Ovary (tissue), 9 donors: Measurements from ENCODE around the gene CACNA1H. TPM values are rescaled to one million over a fixed set of nuclear protein-coding genes. Genes with fewer than 3 reads are reported as not detected.

Source experiments
- DNase-seq, 5 donors: peaks; one replicate each; pipeline ENCODE4 v3.0.0-alpha.2; 2019 to 2020
- H3K27ac ChIP-seq, 2 donors: fragments of 200-600 bp; one replicate each; pipeline versions ENCODE4 v1.5.1 to v1.8.0; 2019 to 2022
- H3K27me3 ChIP-seq: fragments of 200-600 bp; one replicate; pipeline ENCODE4 v1.8.0; 2022
- H3K36me3 ChIP-seq: fragments of 200-600 bp; sonication (generic); one replicate; pipeline ENCODE4 v1.5.1; 2019
- H3K4me1 ChIP-seq: one replicate; pipeline ENCODE4 v1.8.1; 2013; ENCODE audit warnings: mild to moderate bottlenecking, moderate library complexity; ENCODE audit not compliant: insufficient read depth
- H3K4me3 ChIP-seq: fragments of 200-600 bp; sonication (generic); one replicate; pipeline ENCODE4 v1.5.1; 2017
- H3K9me3 ChIP-seq, 2 donors: fragments of 200-600 bp in 1 of 2; sonication (generic) in 1 of 2; one replicate each; pipeline versions ENCODE4 v1.5.1 to v1.8.1; 2013 to 2019; ENCODE audit warnings: mild to moderate bottlenecking in 1 of 2, moderate library complexity in 1 of 2
- EP300 ChIP-seq: sonication (generic); formaldehyde crosslinking; IDR thresholded peaks from one replicate; pipeline ENCODE4 v1.6.1; 2017; ENCODE audit warnings: antibody characterized with exemption
- POLR2A ChIP-seq: fragments of 450-650 bp; IDR thresholded peaks from one replicate; pipeline ENCODE4 v1.6.1; 2017; ENCODE audit warnings: antibody characterized with exemption, mild to moderate bottlenecking, moderate library complexity
- WGBS, 3 donors: extraction: QIAGEN DNeasy Blood & Tissue Kit in 1 of 3; methylation state at CpG; one replicate each; pipeline versions ENCODE4 v1.1.5 to v1.1.7; 2013 to 2017; 5-methylcytosine and 5-hydroxymethylcytosine counted together
- intact Hi-C, 4 donors: fragments of 100-400 bp; cut with DNase I; formaldehyde crosslinking; loops; one replicate each; pipeline versions ENCODE4 v1.11.0 to v1.15.1; 2022 to 2023
- polyA plus RNA-seq, 2 donors: library from polyadenylated mRNA; stranded (reverse); fragments of 200-250 nt in 1 of 2; fragments of 350-450 nt in 1 of 2; fragmentation: Illumina TruSeq in 1 of 2; extraction: RNeasy Lipid Tissue Mini Kit (QIAGEN cat#74804) in 1 of 2; gene quantifications; one replicate each; pipeline ENCODE4 v1.2.3, GENCODE V29; 2013 to 2014
- total RNA-seq, 7 donors: library from RNA; depleted of rRNA in 2 of 7; stranded (reverse); fragments of >200 nt in 2 of 7; fragmentation: NEBNext Ultra II Directional in 3 of 7; extraction: Animal tissue kit (Norgen Biotek cat#: 25700) in 3 of 7; gene quantifications; one replicate each; pipeline versions ENCODE4 v1.1.0 to v1.2.4, GENCODE V29; 2016 to 2023
- TF ChIP-seq, protein P1 (sequence below), 3 donors: fragments of 450-650 bp in 2 of 3; fragments of 200-600 bp in 1 of 3; IDR thresholded peaks; one replicate each; pipeline versions ENCODE4 v1.5.1 to v1.8.0; 2016 to 2022; ENCODE audit warnings: antibody characterized with exemption in 3 of 3, mild to moderate bottlenecking in 1 of 3
- donor health status: DM: no; HTN: no; CAD: no; lungs with moderate emphysema.
- donor health status: DM: no; HTN: no; CAD: no.
- donor health status: Bipolar disorder and iron deficiency.
- donor health status: DM: yes; HTN: yes; CAD: no.
- donor health status: DM: no; HTN: no; CAD: no.
- donor health status: DM: yes; HTN: yes; CAD: no.

Gene CACNA1H
- total and polyA plus RNA-seq, 9 donors: 7.3 to 217 (median 106) TPM

DNA sequence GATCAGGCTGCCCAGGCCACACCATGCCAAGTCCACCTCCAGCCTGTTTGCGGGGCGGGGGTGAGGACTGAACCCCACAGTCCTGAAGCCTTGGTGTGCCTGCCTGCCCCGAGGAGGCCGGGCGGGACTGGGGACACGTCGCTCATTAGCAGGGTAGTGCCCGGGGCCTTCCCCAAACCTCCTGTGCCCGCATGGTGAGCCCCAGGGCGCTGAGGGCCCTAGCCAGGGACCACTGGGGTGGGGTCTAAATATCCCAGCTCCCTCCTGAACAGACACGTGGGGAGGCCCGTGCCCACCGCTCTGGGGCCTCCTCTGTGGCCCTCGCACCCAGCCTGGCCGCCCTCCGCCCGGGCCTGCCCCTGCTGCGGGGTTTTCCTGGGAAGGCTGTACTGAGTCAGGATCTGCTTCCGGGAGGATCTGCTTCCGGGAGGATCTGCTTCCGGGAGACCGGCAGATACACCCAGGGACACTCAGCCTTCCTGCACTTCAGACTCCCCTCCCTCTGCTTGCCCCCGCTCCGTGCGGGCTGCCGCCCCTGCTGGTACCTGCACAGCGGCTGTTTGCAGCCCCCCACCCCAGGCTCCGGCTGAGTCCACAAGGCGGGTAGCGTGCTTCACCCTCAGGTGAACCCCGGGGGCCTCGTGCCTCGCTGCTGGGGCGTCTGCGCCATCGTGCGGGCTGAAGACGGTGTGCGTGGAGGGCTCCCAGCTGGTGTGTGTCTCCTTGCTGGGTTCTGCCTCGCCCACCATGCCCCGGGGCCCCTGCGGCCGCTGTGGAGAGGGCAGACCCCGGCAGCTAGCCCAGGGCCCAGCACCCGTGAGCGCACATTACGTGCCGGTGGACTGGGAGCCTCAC is 23.6 kb upstream of the CACNA1H start:
- Histone ChIP-seq H3K27ac (no peak overlapping the region), H3K9me3 (no peaks in the 10 kb centered on the region), H3K27me3 (no peaks in the 10 kb centered on the region), H3K4me1 (no peaks in the 10 kb centered on the region), H3K4me3 (no peak overlapping the region), H3K36me3 (no peaks in the 10 kb centered on the region)
- TF ChIP-seq EP300: no peak
- no peak for TF ChIP-seq POLR2A
- TF ChIP-seq, protein P1, sequence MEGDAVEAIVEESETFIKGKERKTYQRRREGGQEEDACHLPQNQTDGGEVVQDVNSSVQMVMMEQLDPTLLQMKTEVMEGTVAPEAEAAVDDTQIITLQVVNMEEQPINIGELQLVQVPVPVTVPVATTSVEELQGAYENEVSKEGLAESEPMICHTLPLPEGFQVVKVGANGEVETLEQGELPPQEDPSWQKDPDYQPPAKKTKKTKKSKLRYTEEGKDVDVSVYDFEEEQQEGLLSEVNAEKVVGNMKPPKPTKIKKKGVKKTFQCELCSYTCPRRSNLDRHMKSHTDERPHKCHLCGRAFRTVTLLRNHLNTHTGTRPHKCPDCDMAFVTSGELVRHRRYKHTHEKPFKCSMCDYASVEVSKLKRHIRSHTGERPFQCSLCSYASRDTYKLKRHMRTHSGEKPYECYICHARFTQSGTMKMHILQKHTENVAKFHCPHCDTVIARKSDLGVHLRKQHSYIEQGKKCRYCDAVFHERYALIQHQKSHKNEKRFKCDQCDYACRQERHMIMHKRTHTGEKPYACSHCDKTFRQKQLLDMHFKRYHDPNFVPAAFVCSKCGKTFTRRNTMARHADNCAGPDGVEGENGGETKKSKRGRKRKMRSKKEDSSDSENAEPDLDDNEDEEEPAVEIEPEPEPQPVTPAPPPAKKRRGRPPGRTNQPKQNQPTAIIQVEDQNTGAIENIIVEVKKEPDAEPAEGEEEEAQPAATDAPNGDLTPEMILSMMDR (IDR thresholded peaks at IDR 0.05): no peak
- intact Hi-C loops: no loop called here
- 93 to 96% (median 94%) methylated on average over 44 to 48 of the region's 48 CpGs for WGBS, 3 donors
- no peak for DNase-seq

DNA sequence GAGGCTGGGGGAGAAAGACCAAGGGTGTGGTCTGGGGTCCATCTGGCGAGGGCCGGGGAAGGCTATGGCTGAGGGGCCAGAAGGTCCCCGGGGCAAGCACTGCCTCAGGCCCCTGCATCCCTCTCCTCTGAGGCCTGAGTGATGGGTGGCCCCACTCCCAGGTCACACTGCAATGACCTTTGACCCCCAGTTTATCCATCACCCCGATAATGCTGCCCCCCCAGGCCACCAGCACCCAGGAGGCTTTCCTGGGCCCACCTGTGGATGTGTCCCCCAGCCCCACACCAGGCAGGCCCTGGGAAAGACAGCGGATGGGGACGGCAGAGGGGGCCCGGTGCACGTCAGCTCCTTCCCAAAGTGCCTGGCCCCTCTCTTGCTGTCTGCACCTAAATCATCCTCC is 22.5 kb upstream of the CACNA1H start:
- WGBS, 3 donors: 82 to 87% (median 82%) methylated on average over 8 of the region's 8 CpGs
- H3K27ac ChIP-seq: no peak overlapping the region
- no peaks in the 10 kb centered on the region for H3K27me3 ChIP-seq
- no peak overlapping the region for H3K4me3 ChIP-seq
- no peaks in the 10 kb centered on the region for H3K36me3 ChIP-seq
- intact Hi-C loops: no loop called here
- no peak for DNase-seq
- no peaks in the 10 kb centered on the region for H3K9me3 ChIP-seq
- H3K4me1 ChIP-seq: no peaks in the 10 kb centered on the region
- TF ChIP-seq, protein P1 (IDR thresholded peaks at IDR 0.05): no peak
- TF ChIP-seq POLR2A (no peak), EP300 (no peak)

DNA sequence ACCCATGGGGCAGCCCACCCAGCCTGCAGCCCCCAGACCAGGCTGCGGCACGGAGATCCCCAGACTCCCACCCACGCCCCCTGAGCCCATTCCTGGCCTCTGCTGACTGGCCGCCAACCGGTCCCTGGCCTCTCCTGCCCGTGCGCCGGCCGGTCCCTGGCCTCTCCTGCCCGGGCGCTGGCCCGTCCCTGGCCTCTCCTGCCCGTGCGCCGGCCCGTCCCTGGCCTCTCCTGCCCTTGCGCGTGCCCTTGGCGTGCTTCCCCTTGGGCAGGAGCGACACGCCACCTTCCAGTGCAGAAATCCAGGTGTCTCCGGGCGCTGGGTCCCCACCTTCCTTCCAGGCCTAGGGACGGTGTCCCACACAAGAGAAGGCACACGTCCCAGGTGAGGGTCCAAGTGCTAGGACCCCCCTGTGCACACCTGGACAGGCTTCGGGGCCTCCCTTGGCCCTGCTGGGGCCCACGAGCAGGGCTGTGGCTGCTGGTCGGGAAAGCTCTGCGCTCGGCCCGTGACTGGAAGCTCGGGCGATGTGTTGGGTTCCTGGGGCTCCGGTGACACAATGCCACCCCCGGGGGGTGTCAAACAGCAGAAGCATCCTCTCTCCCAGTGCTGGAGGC is 21.4 kb upstream of the CACNA1H start:
- TF ChIP-seq, protein P1 (IDR thresholded peaks at IDR 0.05): no peak
- TF ChIP-seq POLR2A (no peak), EP300 (no peak)
- Histone ChIP-seq H3K9me3 (no peaks in the 10 kb centered on the region), H3K4me3 (no peak overlapping the region), H3K4me1 (no peaks in the 10 kb centered on the region), H3K27me3 (no peaks in the 10 kb centered on the region), H3K36me3 (no peaks in the 10 kb centered on the region), H3K27ac (no peak overlapping the region)
- intact Hi-C loops: no loop called here
- no peak for DNase-seq
- 91 to 97% (median 94%) methylated on average over 35 of the region's 35 CpGs for WGBS, 3 donors

DNA sequence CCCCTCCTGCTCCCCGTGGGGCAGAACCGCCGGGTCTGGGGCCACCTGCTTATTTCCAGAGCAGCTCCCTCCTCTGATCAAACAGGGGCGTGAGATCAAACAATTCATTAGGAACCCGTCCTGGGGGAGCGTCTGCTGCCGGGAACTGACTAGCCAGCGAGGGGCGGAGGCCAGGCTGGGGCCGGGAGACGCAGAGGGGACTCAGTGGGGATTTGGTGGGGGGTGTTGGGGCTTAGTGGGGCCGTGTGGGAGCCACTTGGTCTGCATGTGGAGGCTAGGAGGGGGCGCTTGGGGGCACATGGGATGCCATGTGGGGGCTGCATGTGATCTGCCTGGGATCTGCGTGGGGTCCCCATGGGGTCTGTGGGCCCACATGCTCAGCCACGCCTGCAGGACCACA is 20.5 kb upstream of the CACNA1H start:
- no peak overlapping the region for H3K4me3 ChIP-seq
- intact Hi-C loops: no loop called here
- no peak for DNase-seq
- H3K9me3 ChIP-seq: no peaks in the 10 kb centered on the region
- no peak for TF ChIP-seq EP300
- TF ChIP-seq, protein P1 (IDR thresholded peaks at IDR 0.05): no peak
- no peak for TF ChIP-seq POLR2A
- no peaks in the 10 kb centered on the region for H3K27me3 ChIP-seq
- 79 to 90% (median 82%) methylated on average over 13 to 15 of the region's 15 CpGs for WGBS, 3 donors
- peaks cover 4% of the 10 kb centered on the region for H3K4me1 ChIP-seq
- no peaks in the 10 kb centered on the region for H3K36me3 ChIP-seq
- no peak overlapping the region for H3K27ac ChIP-seq
